ENCODE measurements around the gene ABCB8. TPM values are rescaled to one million over a fixed set of nuclear protein-coding genes. Genes with fewer than 3 reads are reported as not detected.
A peak's percentile ranks its signal among the peaks of the same experiment; 100 is the strongest.

The ABCB8 gene
- total and polyA plus RNA-seq, 9 of the 15 experiments (the other 6 are each of a cell fraction or from before 2014, with no cell fraction given), result 7.6 to 106 (median 36.3) TPM

- TF ChIP-seq, protein P1, sequence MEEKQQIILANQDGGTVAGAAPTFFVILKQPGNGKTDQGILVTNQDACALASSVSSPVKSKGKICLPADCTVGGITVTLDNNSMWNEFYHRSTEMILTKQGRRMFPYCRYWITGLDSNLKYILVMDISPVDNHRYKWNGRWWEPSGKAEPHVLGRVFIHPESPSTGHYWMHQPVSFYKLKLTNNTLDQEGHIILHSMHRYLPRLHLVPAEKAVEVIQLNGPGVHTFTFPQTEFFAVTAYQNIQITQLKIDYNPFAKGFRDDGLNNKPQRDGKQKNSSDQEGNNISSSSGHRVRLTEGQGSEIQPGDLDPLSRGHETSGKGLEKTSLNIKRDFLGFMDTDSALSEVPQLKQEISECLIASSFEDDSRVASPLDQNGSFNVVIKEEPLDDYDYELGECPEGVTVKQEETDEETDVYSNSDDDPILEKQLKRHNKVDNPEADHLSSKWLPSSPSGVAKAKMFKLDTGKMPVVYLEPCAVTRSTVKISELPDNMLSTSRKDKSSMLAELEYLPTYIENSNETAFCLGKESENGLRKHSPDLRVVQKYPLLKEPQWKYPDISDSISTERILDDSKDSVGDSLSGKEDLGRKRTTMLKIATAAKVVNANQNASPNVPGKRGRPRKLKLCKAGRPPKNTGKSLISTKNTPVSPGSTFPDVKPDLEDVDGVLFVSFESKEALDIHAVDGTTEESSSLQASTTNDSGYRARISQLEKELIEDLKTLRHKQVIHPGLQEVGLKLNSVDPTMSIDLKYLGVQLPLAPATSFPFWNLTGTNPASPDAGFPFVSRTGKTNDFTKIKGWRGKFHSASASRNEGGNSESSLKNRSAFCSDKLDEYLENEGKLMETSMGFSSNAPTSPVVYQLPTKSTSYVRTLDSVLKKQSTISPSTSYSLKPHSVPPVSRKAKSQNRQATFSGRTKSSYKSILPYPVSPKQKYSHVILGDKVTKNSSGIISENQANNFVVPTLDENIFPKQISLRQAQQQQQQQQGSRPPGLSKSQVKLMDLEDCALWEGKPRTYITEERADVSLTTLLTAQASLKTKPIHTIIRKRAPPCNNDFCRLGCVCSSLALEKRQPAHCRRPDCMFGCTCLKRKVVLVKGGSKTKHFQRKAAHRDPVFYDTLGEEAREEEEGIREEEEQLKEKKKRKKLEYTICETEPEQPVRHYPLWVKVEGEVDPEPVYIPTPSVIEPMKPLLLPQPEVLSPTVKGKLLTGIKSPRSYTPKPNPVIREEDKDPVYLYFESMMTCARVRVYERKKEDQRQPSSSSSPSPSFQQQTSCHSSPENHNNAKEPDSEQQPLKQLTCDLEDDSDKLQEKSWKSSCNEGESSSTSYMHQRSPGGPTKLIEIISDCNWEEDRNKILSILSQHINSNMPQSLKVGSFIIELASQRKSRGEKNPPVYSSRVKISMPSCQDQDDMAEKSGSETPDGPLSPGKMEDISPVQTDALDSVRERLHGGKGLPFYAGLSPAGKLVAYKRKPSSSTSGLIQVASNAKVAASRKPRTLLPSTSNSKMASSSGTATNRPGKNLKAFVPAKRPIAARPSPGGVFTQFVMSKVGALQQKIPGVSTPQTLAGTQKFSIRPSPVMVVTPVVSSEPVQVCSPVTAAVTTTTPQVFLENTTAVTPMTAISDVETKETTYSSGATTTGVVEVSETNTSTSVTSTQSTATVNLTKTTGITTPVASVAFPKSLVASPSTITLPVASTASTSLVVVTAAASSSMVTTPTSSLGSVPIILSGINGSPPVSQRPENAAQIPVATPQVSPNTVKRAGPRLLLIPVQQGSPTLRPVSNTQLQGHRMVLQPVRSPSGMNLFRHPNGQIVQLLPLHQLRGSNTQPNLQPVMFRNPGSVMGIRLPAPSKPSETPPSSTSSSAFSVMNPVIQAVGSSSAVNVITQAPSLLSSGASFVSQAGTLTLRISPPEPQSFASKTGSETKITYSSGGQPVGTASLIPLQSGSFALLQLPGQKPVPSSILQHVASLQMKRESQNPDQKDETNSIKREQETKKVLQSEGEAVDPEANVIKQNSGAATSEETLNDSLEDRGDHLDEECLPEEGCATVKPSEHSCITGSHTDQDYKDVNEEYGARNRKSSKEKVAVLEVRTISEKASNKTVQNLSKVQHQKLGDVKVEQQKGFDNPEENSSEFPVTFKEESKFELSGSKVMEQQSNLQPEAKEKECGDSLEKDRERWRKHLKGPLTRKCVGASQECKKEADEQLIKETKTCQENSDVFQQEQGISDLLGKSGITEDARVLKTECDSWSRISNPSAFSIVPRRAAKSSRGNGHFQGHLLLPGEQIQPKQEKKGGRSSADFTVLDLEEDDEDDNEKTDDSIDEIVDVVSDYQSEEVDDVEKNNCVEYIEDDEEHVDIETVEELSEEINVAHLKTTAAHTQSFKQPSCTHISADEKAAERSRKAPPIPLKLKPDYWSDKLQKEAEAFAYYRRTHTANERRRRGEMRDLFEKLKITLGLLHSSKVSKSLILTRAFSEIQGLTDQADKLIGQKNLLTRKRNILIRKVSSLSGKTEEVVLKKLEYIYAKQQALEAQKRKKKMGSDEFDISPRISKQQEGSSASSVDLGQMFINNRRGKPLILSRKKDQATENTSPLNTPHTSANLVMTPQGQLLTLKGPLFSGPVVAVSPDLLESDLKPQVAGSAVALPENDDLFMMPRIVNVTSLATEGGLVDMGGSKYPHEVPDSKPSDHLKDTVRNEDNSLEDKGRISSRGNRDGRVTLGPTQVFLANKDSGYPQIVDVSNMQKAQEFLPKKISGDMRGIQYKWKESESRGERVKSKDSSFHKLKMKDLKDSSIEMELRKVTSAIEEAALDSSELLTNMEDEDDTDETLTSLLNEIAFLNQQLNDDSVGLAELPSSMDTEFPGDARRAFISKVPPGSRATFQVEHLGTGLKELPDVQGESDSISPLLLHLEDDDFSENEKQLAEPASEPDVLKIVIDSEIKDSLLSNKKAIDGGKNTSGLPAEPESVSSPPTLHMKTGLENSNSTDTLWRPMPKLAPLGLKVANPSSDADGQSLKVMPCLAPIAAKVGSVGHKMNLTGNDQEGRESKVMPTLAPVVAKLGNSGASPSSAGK (IDR thresholded peaks at IDR 0.05), result no peak
- TF ChIP-seq MAZ (CRISPR knock-in tag; conservative IDR thresholded peaks at IDR 0.05 in 1 of 2, IDR thresholded peaks at IDR 0.05 in 1 of 2) (peak; percentile 81 to 95), DLX4 (CRISPR knock-in tag; IDR thresholded peaks at IDR 0.05) (no peak), CUX1 (CRISPR knock-in tag; IDR thresholded peaks at IDR 0.05) (no peak), ATF4 (CRISPR knock-in tag; IDR thresholded peaks at IDR 0.05) (no peak), SMAD2 (IDR thresholded peaks at IDR 0.05; ENCODE audit: low read depth, low read length) (no peak)
These were observed 59.2 kb downstream of the ABCB8 start (continued) for GRCh38 chr7:151087245-151088018.

All from K562 (cell line).